ENCODE measurements around the gene NFIC. TPM values are rescaled to one million over a fixed set of nuclear protein-coding genes. Genes with fewer than 3 reads are reported as not detected.
A peak's percentile ranks its signal among the peaks of the same experiment; 100 is the strongest.

Gene NFIC
- total and polyA plus RNA-seq, 10 of the 15 experiments (the other 5 are each of a cell fraction or from before 2014, with no cell fraction given): 0.71 to 53.5 (median 10.2) TPM

GRCh38 chr19:3359015-3359918 lies 7.1 kb upstream of the NFIC start:
- RAD21 ChIA-PET (ENCODE audit: unreplicated experiment): interaction anchor here (0.8 kb wide), 1 partner anchor 69 kb away, joined by 3 read pairs; no protein-coding TSS in a partner anchor
- Histone ChIP-seq H3K9ac (ENCODE audit: control insufficient read depth, insufficient read depth, low read length) (peak overlapping the region; percentile 65), H3K27me3 (replicated peaks in 1 of 2; ENCODE audit: control insufficient read depth in 2 of 2, insufficient read depth in 2 of 2, low read length in 1 of 2) (no peaks in the 10 kb centered on the region), H3K4me2 (ENCODE audit: control insufficient read depth, insufficient read depth) (peak overlapping the region; percentile 100), H3K27ac (ENCODE audit: control insufficient read depth, insufficient read depth) (peak overlapping the region; percentile 39; the same call in 1 of the 2 replicates), H3K4me3 (peak overlapping the region; percentile 75), H3K9me3 (replicated peaks; ENCODE audit: control insufficient read depth, insufficient read depth, low read length) (no peaks in the 10 kb centered on the region), H3K79me2 (ENCODE audit: control insufficient read depth, insufficient read depth, low read length) (peaks cover 25% of the 10 kb centered on the region), H2AFZ (ENCODE audit: control insufficient read depth, low read depth, low read length) (peak overlapping the region; percentile 71), H4K20me1 (ENCODE audit: control insufficient read depth, insufficient read depth) (no peaks in the 10 kb centered on the region), H3K4me1 (ENCODE audit: control insufficient read depth, insufficient read depth, low read length) (peaks cover 19% of the 10 kb centered on the region), H3K36me3 (ENCODE audit: control insufficient read depth in 2 of 2, insufficient read depth in 2 of 2, low read length in 1 of 2) (no peaks in the 10 kb centered on the region)
- POLR2A ChIA-PET: interaction anchor here (1.2 to 1.8 kb wide), 2 partner anchors 10 to 70 kb away, joined by 5 to 7 read pairs; no protein-coding TSS in a partner anchor
- no peak for DNase-seq (ENCODE audit: low read depth, low spot score)
- intact Hi-C loops (cut with micrococcal nuclease; ENCODE audit: unreplicated experiment) (no loop called here), in situ Hi-C loops (cut with MboI) (loop anchor here (25.0 kb wide), 1 partner anchor 1497 kb away; the partner anchor contains the start of gene KLF16)
- WGBS (ENCODE audit: insufficient coverage, insufficient replicate concordance, low lambda C conversion rate, missing lambda C conversion rate): under 1% methylated on average over 36 of the region's 129 CpGs
- no TSS peak for BruUV-seq (replicated peaks)
- CTCF ChIA-PET: no interaction called here
- peak; percentile 39 for ATAC-seq
- SMC1A ChIA-PET (ENCODE audit: uncharacterized antibody, unreplicated experiment): no interaction called here
- no peak for FAIRE-seq
- TF ChIP-seq PAX8 (IDR thresholded peaks at IDR 0.05) (no peak), SUPT20H (IDR thresholded peaks at IDR 0.05; ENCODE audit: borderline replicate concordance, control insufficient read depth, low read depth, low read length) (no peak), SUZ12 (IDR thresholded peaks at IDR 0.05; ENCODE audit: unreplicated experiment) (no peak), SRF (IDR thresholded peaks at IDR 0.05; ENCODE audit: low read depth in 2 of 2, low read length in 2 of 2) (no peak), RCOR1 (conservative IDR thresholded peaks at IDR 0.05; ENCODE audit: low read depth, low read length) (no peak), IRF5 (IDR thresholded peaks at IDR 0.05; ENCODE audit: borderline replicate concordance) (no peak), NFIC (IDR thresholded peaks at IDR 0.05; ENCODE audit: low read depth, low read length) (no peak), ZBTB40 (IDR thresholded peaks at IDR 0.05; ENCODE audit: borderline replicate concordance) (no peak), RUNX3 (IDR thresholded peaks at IDR 0.05; ENCODE audit: low read length) (no peak), BMI1 (IDR thresholded peaks at IDR 0.05; ENCODE audit: borderline replicate concordance) (no peak), SIN3A (IDR thresholded peaks at IDR 0.05; ENCODE audit: low read depth, low read length) (no peak), SPI1 (IDR thresholded peaks at IDR 0.05; ENCODE audit: borderline replicate concordance, insufficient read depth, low read depth, low read length) (no peak), CBFB (IDR thresholded peaks at IDR 0.05; ENCODE audit: low read depth) (no peak), SIX5 (IDR thresholded peaks at IDR 0.05; ENCODE audit: low read depth, low read length, severe bottlenecking) (no peak)
